Cardiac fibroblast (primary cell): ENCODE measurements around the gene BCAP31.

ENCODE experiments used
- DNase-seq, 2 donors: peaks; one replicate each; pipeline versions ENCODE4 v3.0.0 to v3.0.0-alpha.2; 2010; ENCODE audit warnings: low read depth in 2 of 2
- H3K4me3 ChIP-seq, 2 donors: replicated peaks in 1 of 2; 1 replicate in 1 of 2; 2 replicates in 1 of 2; pipeline ENCODE4 v1.5.1; 2011; ENCODE audit warnings: low read depth in 2 of 2, low read length in 2 of 2, mild to moderate bottlenecking in 2 of 2, moderate library complexity in 1 of 2
- CTCF ChIP-seq: IDR thresholded peaks from one replicate; pipeline ENCODE4 v1.5.1; 2011; ENCODE audit warnings: low read depth, mild to moderate bottlenecking, low read length, inconsistent platforms

Gene BCAP31

GRCh38 chrX:153689654-153690465, 34.3 kb downstream of the BCAP31 start:
- peak overlapping the region; percentile 19 to 41 for H3K4me3 ChIP-seq
- peak in 1 of 2 donors; percentile 16 for DNase-seq
- TF ChIP-seq CTCF: peak; percentile 2

GRCh38 chrX:153688911-153689590, 35.1 kb downstream of the BCAP31 start:
- no peak for TF ChIP-seq CTCF
- peak overlapping the region; percentile 41 to 52 for H3K4me3 ChIP-seq
- DNase-seq: peak; percentile 12 to 44

DNA sequence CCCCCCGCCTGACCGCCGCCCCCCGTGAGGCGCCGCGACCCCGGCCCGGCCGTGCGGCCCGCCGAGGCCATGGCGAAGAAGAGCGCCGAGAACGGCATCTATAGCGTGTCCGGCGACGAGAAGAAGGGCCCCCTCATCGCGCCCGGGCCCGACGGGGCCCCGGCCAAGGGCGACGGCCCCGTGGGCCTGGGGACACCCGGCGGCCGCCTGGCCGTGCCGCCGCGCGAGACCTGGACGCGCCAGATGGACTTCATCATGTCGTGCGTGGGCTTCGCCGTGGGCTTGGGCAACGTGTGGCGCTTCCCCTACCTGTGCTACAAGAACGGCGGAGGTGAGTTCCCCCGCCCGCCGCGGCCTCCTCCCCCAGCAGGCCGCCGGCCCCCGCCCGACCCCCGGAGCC, 35.7 kb downstream of the BCAP31 start:
- peak overlapping the region; percentile 39 to 52 for H3K4me3 ChIP-seq
- DNase-seq: no peak
- no peak for TF ChIP-seq CTCF

DNA sequence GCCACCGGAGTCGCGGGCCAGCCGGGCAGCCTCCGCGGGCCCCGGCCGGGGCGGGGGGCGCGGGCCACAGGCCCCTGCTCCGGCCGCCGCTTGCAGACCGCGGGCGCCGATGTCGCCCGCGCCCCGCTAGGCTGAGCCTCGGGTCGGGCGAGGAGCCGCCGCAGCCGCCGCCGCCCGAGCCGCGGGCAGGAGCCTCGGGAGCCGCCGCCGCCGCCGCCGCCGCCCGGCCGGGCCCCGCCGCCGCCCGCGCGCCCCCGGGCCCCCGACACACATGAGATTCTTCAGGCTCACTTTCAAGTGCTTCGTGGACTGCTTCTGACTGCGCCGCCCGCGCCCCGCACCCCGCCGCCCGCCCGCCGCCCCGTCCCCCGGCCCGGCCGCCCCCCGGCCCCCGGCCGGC, 36.1 kb downstream of the BCAP31 start:
- no peak for DNase-seq
- no peak overlapping the region for H3K4me3 ChIP-seq
- TF ChIP-seq CTCF: no peak

DNA sequence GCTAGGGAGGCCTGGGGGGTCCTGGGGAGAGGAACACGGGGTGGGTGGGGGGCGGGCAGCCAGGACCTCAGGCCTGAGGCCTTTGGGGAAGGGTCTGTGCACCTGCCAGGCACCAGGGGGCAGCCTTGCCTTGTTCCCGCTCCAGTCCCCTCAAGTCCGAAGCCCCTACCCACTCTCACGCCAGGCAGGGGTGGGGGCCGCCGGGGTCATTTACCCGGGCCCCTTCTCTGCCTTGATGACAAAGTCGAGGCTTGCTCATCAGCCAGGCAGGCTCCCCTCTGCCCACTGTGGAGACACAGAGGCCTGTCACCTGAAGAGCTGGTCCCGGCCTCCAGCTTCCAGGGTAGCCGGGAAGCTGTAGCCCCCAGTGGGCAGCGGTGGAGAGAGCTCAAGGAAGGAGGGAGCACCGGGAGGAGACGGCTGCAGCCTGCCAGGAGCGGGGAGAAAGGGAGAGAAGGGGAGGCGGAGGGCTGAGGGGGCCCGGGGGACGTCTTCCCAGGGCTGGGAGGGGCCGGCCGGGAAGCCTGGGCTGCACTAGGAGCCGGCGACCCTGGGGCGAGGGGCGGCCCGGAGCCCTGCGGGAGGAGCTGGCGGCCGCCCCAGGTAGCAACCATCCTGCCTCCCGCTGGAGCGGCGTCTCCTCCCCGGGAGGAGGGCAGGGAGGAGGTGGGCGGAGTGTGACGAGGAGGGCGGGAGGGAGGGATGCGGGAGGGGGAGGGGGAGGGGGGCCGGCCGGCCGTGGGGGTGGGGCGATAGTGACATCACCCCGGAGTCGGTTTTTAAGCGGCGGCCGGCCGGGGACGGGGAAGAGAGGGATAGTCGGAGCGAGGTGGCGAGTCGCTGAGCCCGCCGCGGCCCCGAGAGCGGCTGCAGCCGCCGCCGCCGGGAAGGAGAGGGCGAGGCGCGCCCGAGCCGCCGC, 36.8 kb downstream of the BCAP31 start, which contains the start of gene SLC6A8:
SLC6A8 (plus strand) TSS at position 806 of the 919 bp plus-strand sequence. CDS start 649 bp downstream, outside the sequence.
- no peak for TF ChIP-seq CTCF
- H3K4me3 ChIP-seq: peak within 1 kb of the TSS; percentile 39 to 52
- DNase-seq: peak; percentile 54 to 76

- H3K4me3 ChIP-seq: no peak overlapping the region
- TF ChIP-seq CTCF: no peak
- DNase-seq: no peak
These were observed 37.5 kb downstream of the BCAP31 start for GRCh38 chrX:153686711-153687110.
